Endothelial cell of umbilical vein (primary cell): ENCODE measurements around the gene STK10. TPM values are rescaled to one million over a fixed set of nuclear protein-coding genes. Genes with fewer than 3 reads are reported as not detected.
A peak's percentile ranks its signal among the peaks of the same experiment; 100 is the strongest.

Experiments used
- BruUV-seq: library from RNA; stranded (reverse); fragments of 400-500 nt; replicated peaks from 2 replicates; lab custom pipeline; 2021; lab: Mats Ljungman, UMichigan
- CTCF ChIA-PET: fragments of 300-600, 350-600 bp; sonication (Branson Sonifier 250); formaldehyde crosslinking; loops from one replicate; lab custom pipeline; 2021; ENCODE audit warnings: antibody characterized with exemption, inconsistent platforms; lab: Charles Lee
- POLR2A ChIA-PET: fragments of 300-600, 350-600 bp; sonication (Branson Sonifier 250); formaldehyde crosslinking; loops from one replicate; lab custom pipeline; 2021; ENCODE audit warnings: antibody characterized with exemption, inconsistent platforms; lab: Charles Lee
- DNase-seq: peaks from one replicate; pipeline ENCODE4 v3.0.0-alpha.2; 2011; ENCODE audit warnings: low read depth, low spot score
- FAIRE-seq: peaks from 2 replicates; lab custom pipeline; 2011; peaks lifted over from hg19 to GRCh38; lab: Jason Lieb, UNC
- H2AFZ ChIP-seq: 2 replicates; pipeline ENCODE4 v1.6.0; 2012; ENCODE audit warnings: low read depth, low read length, control low read depth, inconsistent platforms
- H3K27ac ChIP-seq: 2 replicates; pipeline ENCODE4 v1.5.1; 2011; ENCODE audit warnings: low read depth, mild to moderate bottlenecking, control low read depth, low read length, moderate library complexity; ENCODE audit not compliant: insufficient read depth
- H3K27me3 ChIP-seq, 2 experiments: 2 replicates each; pipeline versions ENCODE4 v1.6.0 to v1.6.1; 2011; ENCODE audit warnings: low read length in 2 of 2, mixed read lengths in 1 of 2; ENCODE audit not compliant: control insufficient read depth in 2 of 2, insufficient read depth in 2 of 2
- H3K36me3 ChIP-seq, 2 experiments: 2 replicates in 1 of 2; 3 replicates in 1 of 2; pipeline ENCODE4 v1.5.1; 2011; ENCODE audit warnings: low read length in 2 of 2, mild to moderate bottlenecking in 1 of 2, moderate library complexity in 1 of 2; ENCODE audit not compliant: control insufficient read depth in 2 of 2, insufficient read depth in 2 of 2; ENCODE audit errors: extremely low read depth in 1 of 2
- H3K4me1 ChIP-seq: 3 replicates; pipeline ENCODE4 v1.5.1; 2011; ENCODE audit warnings: mild to moderate bottlenecking, low read length; ENCODE audit not compliant: control insufficient read depth, insufficient read depth; ENCODE audit errors: extremely low read depth
- H3K4me2 ChIP-seq: 2 replicates; pipeline ENCODE4 v1.6.1; 2011; ENCODE audit warnings: low read length, control low read depth, mixed read lengths; ENCODE audit not compliant: insufficient read depth
- H3K4me3 ChIP-seq, 3 experiments: fragments of 200-600 bp in 1 of 3; sonication (generic), shearing (Covaris generic) in 1 of 3; replicated peaks in 1 of 3; 2 replicates each; pipeline ENCODE4 v1.5.1; 2011 to 2016; ENCODE audit warnings: control low read depth in 3 of 3, low read length in 3 of 3, mild to moderate bottlenecking in 2 of 3, inconsistent platforms in 1 of 3, low read depth in 1 of 3, moderate library complexity in 1 of 3; ENCODE audit not compliant: insufficient read depth in 1 of 3
- H3K79me2 ChIP-seq: 2 replicates; pipeline ENCODE4 v1.6.0; 2012; ENCODE audit warnings: low read length, inconsistent platforms; ENCODE audit not compliant: control insufficient read depth, insufficient read depth
- H3K9ac ChIP-seq: replicated peaks from 2 replicates; pipeline ENCODE3; 2011; ENCODE audit warnings: low read length, control low read depth; ENCODE audit not compliant: insufficient read depth; ENCODE audit errors: extremely low read depth
- H3K9me1 ChIP-seq: replicated peaks from 3 replicates; pipeline ENCODE4 v1.6.0; 2011; ENCODE audit warnings: mild to moderate bottlenecking, low read length; ENCODE audit not compliant: control insufficient read depth, insufficient read depth; ENCODE audit errors: extremely low read depth
- H3K9me3 ChIP-seq: replicated peaks from 2 replicates; pipeline ENCODE4 v1.5.1; 2012; ENCODE audit warnings: low read length, inconsistent platforms; ENCODE audit not compliant: control insufficient read depth, insufficient read depth
- H4K20me1 ChIP-seq: replicated peaks from 2 replicates; pipeline ENCODE3; 2011; ENCODE audit warnings: mild to moderate bottlenecking, low read length; ENCODE audit not compliant: control insufficient read depth, insufficient read depth; ENCODE audit errors: extremely low read depth
- FOS ChIP-seq: IDR thresholded peaks from 2 replicates; pipeline ENCODE4 v1.6.1; 2011; ENCODE audit warnings: mild to moderate bottlenecking, low read length, moderate library complexity, borderline replicate concordance; ENCODE audit not compliant: insufficient read depth
- GATA2 ChIP-seq: IDR thresholded peaks from 2 replicates; pipeline ENCODE4 v1.7.0; 2011; ENCODE audit warnings: low read depth, mild to moderate bottlenecking, moderate library complexity, mixed read lengths, low read length; ENCODE audit not compliant: insufficient read length, insufficient read depth
- JUN ChIP-seq: IDR thresholded peaks from 2 replicates; pipeline ENCODE4 v1.6.1; 2011; ENCODE audit warnings: borderline replicate concordance, low read depth; ENCODE audit not compliant: insufficient read length, insufficient read depth
- MYC ChIP-seq: IDR thresholded peaks from one replicate; pipeline ENCODE4 v1.6.1; 2011; ENCODE audit warnings: mild to moderate bottlenecking, low read depth, low read length
- POLR2A ChIP-seq: IDR thresholded peaks from 2 replicates; pipeline ENCODE4 v1.6.1; 2012; ENCODE audit warnings: low read depth, mild to moderate bottlenecking, control low read depth, low read length
- POLR2AphosphoS5 ChIP-seq: IDR thresholded peaks from 2 replicates; pipeline ENCODE4 v1.6.1; 2012; ENCODE audit warnings: low read depth, mild to moderate bottlenecking, control low read depth, low read length, moderate library complexity; ENCODE audit not compliant: insufficient read depth
- dilution Hi-C: fragments of 300-500 bp; cut with MboI; formaldehyde crosslinking; loops from one replicate; pipeline ENCODE4 v1.15.0; 2019; ENCODE audit warnings: low sequenced_read_pairs; ENCODE audit not compliant: extremely low pct_ligation_motif_present
- intact Hi-C: fragments of 100-400 bp; cut with micrococcal nuclease; formaldehyde crosslinking; loops from one replicate; pipeline ENCODE4 v1.10.0; 2022
- polyA plus RNA-seq, 4 experiments: library from polyadenylated mRNA; depleted of rRNA in 3 of 4; stranded (reverse) in 3 of 4; unstranded in 1 of 4; fragments of >200 nt; gene quantifications; 2 replicates each; pipeline versions ENCODE4 v1.2.1 to v1.2.3, GENCODE V29; 2011 to 2012; ENCODE audit warnings: missing spikeins in 1 of 4
- total RNA-seq: library from RNA; stranded (reverse); gene quantifications from 2 replicates; pipeline ENCODE4 v1.2.3, GENCODE V29; 2021
- TF ChIP-seq, protein P1 (sequence below), 2 donors: IDR thresholded peaks; 1 replicate in 1 of 2; 2 replicates in 1 of 2; pipeline ENCODE4 v1.5.1; 2011; ENCODE audit warnings: low read length in 2 of 2, mild to moderate bottlenecking in 2 of 2, moderate library complexity in 2 of 2, control low read depth in 1 of 2, inconsistent platforms in 1 of 2, low read depth in 1 of 2; ENCODE audit not compliant: insufficient read depth in 1 of 2; ENCODE audit errors: extremely low read depth in 1 of 2
- TF ChIP-seq, protein P2 (sequence below): IDR thresholded peaks from 2 replicates; pipeline ENCODE4 v1.6.1; 2011; ENCODE audit not compliant: insufficient read depth, insufficient read length

STK10 gene
- total and polyA plus RNA-seq, 2 donors (not counting 3 experiments of a cell fraction or from before 2014, with no cell fraction given) = 16.9 to 47.2 TPM

DNA sequence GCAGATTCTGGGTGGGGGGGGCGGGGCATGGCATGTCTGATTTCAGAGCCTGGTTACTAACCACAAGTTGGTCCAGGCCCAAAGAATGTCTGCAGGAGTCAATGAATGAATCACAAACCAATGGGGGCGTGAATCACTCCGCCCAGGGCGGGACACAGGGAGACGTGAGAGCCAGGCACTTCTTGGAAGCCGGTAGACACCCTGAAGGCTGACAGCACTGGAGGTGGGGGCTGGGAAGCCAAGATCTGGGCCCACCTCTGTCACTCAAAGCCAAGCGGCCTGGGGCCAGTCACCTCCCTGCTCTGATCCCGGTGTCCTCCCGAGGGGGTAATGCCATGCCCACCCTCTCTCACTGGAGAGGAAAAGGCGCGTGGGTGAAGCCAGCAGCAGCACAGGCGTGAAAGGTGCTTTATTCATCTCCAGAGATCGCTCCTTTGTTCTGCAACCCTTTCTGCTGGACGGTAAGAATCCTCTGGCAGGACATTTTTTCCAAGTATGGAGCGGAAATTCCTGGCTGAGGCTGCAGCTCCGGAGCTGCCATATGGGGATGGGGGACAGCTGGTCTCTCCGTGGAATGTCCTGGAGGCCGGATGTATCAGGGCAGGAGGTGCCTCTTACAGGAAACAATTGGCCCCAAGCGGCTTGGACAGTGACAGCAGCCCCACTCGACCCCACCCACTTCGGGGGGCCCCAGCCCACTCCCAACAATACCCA lies 85.0 kb downstream of the STK10 start:
- FAIRE-seq = peak; percentile 99

More for the DNA sequence above, 85.0 kb downstream of the STK10 start:
- no TSS peak for BruUV-seq
- no peak overlapping the region for H3K4me3 ChIP-seq
- H3K9ac ChIP-seq = peak overlapping the region; percentile 51
- TF ChIP-seq POLR2A = peak; percentile 53
- TF ChIP-seq GATA2 = no peak
- TF ChIP-seq POLR2AphosphoS5 = peak; percentile 83
- TF ChIP-seq MYC = peak; percentile 5
- TF ChIP-seq, protein P1, sequence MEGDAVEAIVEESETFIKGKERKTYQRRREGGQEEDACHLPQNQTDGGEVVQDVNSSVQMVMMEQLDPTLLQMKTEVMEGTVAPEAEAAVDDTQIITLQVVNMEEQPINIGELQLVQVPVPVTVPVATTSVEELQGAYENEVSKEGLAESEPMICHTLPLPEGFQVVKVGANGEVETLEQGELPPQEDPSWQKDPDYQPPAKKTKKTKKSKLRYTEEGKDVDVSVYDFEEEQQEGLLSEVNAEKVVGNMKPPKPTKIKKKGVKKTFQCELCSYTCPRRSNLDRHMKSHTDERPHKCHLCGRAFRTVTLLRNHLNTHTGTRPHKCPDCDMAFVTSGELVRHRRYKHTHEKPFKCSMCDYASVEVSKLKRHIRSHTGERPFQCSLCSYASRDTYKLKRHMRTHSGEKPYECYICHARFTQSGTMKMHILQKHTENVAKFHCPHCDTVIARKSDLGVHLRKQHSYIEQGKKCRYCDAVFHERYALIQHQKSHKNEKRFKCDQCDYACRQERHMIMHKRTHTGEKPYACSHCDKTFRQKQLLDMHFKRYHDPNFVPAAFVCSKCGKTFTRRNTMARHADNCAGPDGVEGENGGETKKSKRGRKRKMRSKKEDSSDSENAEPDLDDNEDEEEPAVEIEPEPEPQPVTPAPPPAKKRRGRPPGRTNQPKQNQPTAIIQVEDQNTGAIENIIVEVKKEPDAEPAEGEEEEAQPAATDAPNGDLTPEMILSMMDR (IDR thresholded peaks at IDR 0.05; ENCODE audit: extremely low read depth in 1 of 2, insufficient read depth in 1 of 2, low read depth in 1 of 2, low read length in 2 of 2) = no peak
- TF ChIP-seq JUN = peak; percentile 28
- peak; percentile 58 for TF ChIP-seq FOS
- TF ChIP-seq, protein P2, sequence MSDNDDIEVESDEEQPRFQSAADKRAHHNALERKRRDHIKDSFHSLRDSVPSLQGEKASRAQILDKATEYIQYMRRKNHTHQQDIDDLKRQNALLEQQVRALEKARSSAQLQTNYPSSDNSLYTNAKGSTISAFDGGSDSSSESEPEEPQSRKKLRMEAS = no peak
- H3K79me2 ChIP-seq = no peaks in the 10 kb centered on the region
- H3K9me3 ChIP-seq = no peaks in the 10 kb centered on the region
- peak overlapping the region; percentile 68 for H3K4me2 ChIP-seq
- H2AFZ ChIP-seq = no peak overlapping the region
- H3K27me3 ChIP-seq = no peaks in the 10 kb centered on the region
- H3K4me1 ChIP-seq = peaks cover 18% of the 10 kb centered on the region
- peaks cover 0 to 3% of the 10 kb centered on the region in 2 experiments for H3K36me3 ChIP-seq
- peak overlapping the region; percentile 81 for H3K27ac ChIP-seq
- dilution Hi-C loops (no loop called here), intact Hi-C loops (loop anchor here (1.0 to 5.0 kb wide), 7 partner anchors 46 to 350 kb away; partner anchors contain the start of genes FBXW11, STK10 and UBTD2)
- CTCF ChIA-PET = interaction anchor here (0.7 to 7.0 kb wide), 7 partner anchors 44 to 191 kb away, joined by 3 to 142 read pairs (median 9); partner anchors contain the start of genes STK10 and UBTD2
- no peaks in the 10 kb centered on the region for H3K9me1 ChIP-seq
- POLR2A ChIA-PET = no interaction called here
- H4K20me1 ChIP-seq = no peaks in the 10 kb centered on the region
- DNase-seq = peak; percentile 82
